Stimulated activated CD8-positive, alpha-beta memory T cell treated with anti-CD3 and anti-CD28 coated beads, Interleukin-7, amount 100 ng/mL, for 1 hour (primary cell): ENCODE data around the gene TMEM72.

Source experiments
- DNase-seq, 2 donors: peaks; one replicate each; pipeline ENCODE4 v3.0.0-alpha.2; 2020; ENCODE audit warnings: low read depth in 2 of 2

Gene TMEM72

DNA sequence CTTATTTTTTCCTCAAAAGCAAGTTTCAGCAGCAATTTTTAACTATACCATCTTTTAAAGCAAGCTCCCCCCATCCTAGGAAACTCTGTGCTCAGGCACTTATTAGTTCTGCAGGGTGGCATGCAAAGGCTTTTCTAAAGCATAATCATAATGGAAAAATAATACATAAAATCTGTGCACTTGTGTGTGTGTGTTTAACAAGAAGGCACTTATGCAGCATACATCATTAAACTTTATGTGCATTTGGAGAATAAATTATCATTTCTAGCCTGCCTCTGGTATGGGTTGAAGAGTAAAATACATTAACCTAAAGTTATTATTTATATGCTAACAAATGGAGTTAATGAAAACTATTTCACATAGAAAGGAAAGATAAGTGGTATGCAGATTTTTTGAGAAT is 42.9 kb downstream of the TMEM72 start:
- no peak for DNase-seq

- no peak for DNase-seq
Measured at GRCh38 chr10:44954962-44955361, 43.8 kb downstream of the TMEM72 start.

- DNase-seq, result no peak
Measured at GRCh38 chr10:44955413-44956070, 44.4 kb downstream of the TMEM72 start.

DNA sequence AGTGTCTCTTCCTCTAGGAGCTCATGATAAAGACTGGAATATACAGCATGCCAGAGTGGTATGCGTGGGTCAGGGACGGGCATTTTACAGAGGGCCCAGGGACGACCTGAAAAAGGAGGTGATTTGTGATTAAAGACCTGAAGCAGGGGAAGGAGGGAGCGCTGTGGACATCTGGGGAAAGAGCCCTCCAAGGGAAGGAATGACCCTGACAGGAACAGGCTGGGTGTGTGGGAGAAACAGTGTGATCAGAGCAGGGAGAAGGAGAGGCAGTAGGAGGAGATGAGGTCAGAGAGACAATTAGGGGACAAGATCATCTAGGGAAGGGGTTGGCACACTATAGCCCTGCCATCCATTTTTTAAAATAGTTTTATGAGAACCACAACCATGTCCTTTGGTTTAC is 45.1 kb downstream of the TMEM72 start:
- no peak for DNase-seq

DNA sequence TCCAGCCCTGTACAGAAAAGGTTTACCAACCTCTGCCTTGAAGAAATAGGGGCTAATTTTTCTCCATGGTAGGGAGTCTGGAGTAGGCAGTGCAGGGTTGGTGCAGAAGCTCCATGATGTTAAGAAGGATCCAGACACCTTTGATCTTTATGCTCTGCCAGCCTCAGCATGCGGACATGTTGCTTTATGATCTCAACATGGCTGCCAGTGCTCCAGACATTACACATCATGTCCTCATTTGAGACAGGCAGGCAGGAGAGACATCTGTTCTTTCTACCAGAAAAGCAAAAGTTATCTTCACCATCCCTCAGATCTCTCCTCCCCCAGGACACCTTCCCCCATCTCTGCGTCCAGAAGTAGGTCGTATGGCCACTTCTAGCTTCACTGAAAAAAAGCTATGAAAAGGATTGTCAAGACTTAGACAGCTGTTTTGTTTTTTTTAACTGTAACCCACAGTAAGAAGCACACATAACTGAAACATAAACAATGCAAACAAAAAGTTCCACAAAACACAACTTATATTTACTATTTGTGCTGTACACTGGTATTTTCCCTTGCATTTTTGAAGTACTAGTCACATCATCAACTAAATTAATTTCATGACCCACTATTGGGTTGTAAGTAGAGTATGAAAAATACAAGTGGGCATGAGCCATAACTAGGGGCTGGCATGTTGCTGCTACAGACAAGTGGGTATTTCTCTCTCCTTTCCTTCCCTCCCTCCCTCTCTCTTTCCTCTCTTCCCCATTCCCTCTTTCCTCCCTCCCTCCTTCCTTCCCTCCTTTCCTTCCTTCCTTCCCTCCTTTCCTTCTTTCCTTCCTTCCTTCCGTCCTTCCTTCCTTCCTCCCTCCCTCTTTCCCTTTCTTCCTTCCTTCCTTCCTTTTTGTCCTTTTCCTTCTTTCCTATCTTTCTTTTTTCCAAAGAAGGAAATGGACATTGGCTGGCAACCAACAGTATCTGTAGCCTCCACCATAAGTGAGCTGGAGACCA is 45.9 kb downstream of the TMEM72 start:
- DNase-seq, result no peak

DNA sequence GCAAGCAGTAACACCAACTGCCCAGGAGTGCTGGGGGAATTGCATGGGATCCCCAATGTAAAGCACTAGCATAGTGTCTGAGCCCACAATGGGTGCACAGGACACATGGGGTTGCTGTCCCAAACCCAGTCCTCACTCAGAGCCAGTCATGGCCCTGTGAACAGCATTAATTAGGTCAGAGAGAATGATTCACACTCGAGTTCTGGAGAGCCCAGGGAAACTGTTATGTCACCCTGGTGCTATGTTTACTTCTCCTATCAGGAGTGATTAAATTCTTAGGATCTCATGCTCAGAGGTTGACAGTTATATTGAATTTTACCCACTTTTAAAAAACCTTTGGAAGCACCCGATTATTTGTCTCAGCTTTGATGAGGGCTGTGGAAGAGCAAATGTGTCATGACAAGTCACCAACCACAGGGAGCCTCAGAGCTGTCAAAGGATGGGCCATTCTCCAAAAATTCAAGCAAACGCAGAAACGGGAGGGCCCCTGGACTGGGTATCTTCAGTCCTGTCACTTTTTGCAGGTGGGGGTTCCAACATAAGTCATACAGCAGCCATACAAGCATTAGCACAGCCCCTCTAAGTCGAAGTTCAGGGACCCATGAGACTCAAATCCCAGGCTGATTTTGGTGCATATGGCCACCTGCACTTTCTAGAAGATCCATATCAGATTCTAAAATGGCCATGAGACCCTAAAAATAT is 47.2 kb downstream of the TMEM72 start:
- DNase-seq, result no peak

DNA sequence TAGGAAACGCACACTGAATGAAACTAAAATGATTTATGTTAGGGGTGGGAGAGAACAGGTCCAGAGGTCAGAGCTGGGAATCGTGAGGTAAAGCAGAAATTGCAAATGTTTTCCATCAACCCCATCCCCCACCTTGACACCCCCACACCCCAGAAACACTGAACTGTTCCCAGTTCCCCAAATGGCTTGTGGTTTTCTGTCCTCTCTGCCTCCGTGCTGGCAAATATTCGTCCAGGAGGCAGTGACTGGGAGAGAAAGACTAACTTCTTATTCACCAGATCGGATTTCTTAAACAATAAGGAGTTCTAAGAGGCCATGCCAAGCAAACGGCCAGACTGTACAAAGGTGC is 47.7 kb downstream of the TMEM72 start:
- DNase-seq, result no peak

DNA sequence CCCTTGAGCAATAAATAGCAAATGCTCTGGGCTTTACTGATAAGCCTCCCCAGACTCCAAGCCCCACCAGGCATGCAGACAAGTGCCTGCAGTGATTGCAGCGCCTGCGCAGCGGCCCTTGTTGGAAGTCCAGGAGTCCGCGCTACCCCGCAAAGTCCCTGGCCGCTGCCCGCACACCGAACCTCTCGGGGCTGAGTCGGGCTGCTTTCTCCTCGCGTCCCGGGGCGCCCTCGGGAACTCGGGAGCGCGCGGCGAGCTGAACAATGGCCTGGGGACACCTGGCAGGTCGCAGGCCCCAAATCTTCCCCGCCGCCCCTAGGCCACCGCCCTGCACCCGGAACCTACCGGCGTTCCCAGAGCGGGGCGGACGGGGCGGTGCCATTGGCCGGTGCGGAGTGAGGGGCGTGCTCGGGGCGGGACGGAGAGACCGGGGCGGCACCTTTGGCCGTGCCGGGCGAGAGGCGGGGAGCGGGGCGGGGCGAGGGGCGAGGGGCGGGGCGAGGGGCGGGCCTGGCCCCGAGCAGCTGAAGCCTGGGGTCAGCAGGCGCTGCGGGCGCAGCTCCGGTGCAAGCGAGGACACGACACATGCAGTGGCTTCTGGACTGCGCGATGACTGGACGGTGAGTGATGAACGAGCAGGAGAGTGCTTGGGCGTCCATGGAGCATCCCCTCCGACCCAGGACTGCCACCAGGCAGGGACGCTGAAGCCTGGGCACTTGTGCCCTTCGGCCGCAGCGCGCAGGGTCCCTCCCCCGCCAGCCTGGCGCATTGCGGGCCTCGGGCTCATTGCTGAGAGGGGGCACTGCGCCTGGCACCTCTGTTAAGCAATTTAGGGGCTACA is 48.3 kb downstream of the TMEM72 start, which contains the start of gene RASSF4:
Gene RASSF4 (plus strand): TSS at position 556 of the 841 bp plus-strand sequence. CDS start 10,401 bp downstream, outside the sequence.
- DNase-seq, result peak; percentile 85 to 86

- no peak for DNase-seq
Measured at GRCh38 chr10:44960088-44960460, 48.9 kb downstream of the TMEM72 start.

DNA sequence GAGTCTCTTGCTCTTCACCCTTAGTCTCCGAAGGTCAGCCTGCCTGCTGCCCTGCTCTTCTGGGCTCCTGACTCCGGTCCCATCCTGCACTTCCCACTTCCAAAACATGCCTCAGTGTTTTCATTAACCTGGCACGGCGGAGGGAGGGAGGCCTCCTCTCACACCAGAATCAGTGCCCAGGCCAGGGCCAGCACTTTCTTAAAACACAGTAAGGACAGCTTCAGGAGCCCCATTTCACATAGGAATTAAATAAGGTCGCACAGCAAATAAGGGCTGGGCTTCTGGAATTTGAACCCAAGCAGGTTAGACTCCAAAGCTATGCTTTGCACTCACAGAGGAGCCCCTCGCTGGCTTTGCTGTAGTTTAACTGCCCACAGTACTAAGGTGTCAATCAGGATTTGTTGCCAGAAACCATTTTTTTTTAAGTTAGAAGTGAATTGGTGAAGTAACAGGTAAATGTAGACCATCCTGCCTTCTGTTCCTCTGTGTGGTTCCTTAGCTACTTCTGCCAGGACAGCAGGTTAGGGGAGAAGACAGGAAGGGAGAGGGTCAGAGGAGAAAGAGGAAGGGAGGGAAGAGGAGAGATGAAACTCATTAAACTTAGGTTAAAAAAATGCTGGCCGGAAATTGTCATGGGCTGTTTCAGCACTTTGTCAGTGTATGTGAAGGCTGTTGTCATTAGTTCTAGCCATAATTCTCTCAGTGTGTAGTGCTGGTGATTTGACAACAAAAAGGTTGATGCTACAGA is 49.5 kb downstream of the TMEM72 start:
- DNase-seq, result no peak

GRCh38 chr10:44961230-44961571 is 50.1 kb downstream of the TMEM72 start:
- DNase-seq, result no peak

- DNase-seq, result no peak
Measured at GRCh38 chr10:44961931-44962750, 51.0 kb downstream of the TMEM72 start.

GRCh38 chr10:44962870-44963738 is 52.0 kb downstream of the TMEM72 start:
- no peak for DNase-seq

DNA sequence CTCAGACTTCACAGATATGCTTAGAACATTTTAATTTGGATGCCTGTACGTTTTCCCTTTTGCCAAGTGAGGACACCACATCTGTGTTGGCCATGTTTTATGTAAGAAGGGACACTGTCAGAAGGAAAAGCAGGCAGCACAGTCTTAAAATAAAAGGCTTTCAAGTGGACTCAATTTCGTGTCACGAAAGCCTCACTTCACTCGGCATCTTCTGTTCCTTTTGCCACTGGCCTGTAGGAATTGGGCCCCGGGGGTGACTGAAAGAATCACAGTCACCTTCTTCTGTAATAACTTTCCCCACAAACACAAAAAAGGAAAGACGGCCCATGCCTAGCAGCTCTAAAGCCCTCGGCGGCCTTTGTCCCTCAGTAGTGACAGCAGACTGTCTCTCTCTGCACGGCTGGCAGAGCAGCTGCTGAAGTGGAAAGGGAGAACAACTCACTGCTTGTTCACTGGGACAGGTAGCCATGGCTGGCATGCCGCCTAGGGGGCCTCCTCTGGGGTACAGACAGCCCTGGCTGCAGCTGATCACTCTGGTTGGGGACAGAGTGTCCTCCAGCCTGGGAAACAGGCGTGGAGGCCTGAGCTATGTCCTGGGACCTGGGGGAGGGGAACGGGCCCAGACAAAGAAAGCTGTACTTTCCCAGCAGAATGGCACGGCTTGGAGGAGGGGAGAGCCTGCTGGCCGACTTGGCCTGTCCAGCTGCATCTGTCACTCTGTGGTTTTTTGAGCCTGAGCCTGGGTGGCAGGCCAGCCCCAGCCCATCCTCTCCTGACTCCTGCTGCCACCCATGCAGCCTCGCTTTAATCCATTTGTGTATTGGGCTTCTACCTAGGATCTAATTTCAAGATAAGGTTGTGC is 52.9 kb downstream of the TMEM72 start:
- no peak for DNase-seq

DNA sequence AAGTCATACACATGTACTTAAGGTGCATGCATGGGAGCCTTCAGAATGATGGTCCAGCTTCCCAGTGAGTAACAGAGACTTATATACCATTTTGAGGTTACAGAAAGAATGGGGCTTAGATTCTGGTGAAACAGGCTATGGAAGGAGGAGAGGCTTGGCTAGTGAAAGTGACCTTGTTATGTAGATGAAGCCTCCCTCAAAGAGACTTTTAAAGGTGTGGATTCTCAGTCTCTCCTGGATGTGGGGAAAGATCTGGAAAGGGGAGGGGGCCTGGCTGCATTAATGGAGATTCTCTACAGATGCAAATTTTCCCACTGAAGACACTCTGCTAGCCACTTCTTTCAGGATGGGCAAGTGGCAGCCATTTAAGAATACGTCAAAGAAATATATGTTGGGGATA is 54.0 kb downstream of the TMEM72 start:
- DNase-seq, result no peak

- no peak for DNase-seq
Measured at GRCh38 chr10:44965651-44966097, 54.5 kb downstream of the TMEM72 start.

DNA sequence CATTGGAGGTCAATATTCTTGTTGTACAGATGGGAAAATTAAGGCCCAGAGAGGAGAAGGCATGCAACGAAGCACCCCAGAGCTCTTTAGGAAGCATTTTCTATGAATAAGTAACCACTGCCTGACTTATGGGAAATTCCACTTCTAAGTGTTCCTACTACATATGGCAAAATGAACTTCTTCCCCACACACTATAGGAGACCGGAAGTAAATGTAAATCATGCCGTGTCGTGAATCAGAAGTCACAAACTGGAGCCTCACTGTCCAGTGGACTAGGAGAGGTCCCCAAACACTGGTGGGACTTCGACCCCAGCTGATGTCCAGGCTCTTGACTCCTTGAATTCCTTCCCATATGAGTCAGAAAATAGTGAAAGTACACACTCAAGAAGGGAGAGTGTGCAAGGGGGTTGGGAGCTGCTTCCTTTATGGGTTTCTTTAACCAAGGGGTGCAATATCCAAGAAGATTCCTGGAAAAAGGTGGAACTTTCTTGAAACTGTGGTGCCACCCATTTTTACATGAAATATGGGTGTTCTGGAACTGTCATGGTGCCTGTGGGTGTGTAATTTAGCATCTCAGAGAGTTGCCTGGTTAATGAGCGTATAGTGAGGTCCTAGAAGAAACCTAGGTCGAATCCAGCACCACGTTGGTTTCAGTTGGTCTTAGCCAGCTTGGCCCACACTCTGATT is 55.1 kb downstream of the TMEM72 start:
- DNase-seq, result no peak
